Chondrocyte (in vitro differentiated cells): Measurements from ENCODE around the gene ADSL. TPM values are rescaled to one million over a fixed set of nuclear protein-coding genes. Genes with fewer than 3 reads are reported as not detected.
A peak's percentile ranks its signal among the peaks of the same experiment; 100 is the strongest.

Experiments used
- DNase-seq: peaks from one replicate; pipeline ENCODE4 v3.0.0; 2021; ENCODE audit warnings: mixed read lengths, low spot score
- H3K27ac Mint-ChIP-seq: one replicate; pipeline ENCODE4 v1.8.0; 2021; ENCODE audit warnings: mild to moderate bottlenecking, moderate library complexity, mixed read lengths; ENCODE audit not compliant: unreplicated experiment
- H3K27me3 Mint-ChIP-seq: 2 replicates; pipeline ENCODE4 v1.8.0; 2021; ENCODE audit warnings: low read depth, mixed read lengths
- H3K36me3 Mint-ChIP-seq: 2 replicates; pipeline ENCODE4 v1.8.0; 2021; ENCODE audit warnings: low read depth, mixed read lengths
- H3K4me1 Mint-ChIP-seq: 2 replicates; pipeline ENCODE4 v1.8.0; 2021; ENCODE audit warnings: low read depth, mild to moderate bottlenecking, mixed read lengths
- H3K4me3 Mint-ChIP-seq: one replicate; pipeline ENCODE4 v1.8.0; 2021; ENCODE audit warnings: mild to moderate bottlenecking, moderate library complexity, mixed read lengths; ENCODE audit not compliant: unreplicated experiment
- H3K9me3 Mint-ChIP-seq: 2 replicates; pipeline ENCODE4 v1.8.0; 2021; ENCODE audit warnings: low read depth, mixed read lengths
- total RNA-seq: library from RNA; stranded (reverse); gene quantifications from 3 replicates; pipeline ENCODE4 v1.2.1, GENCODE V29; 2021
- TF ChIP-seq, protein P1 (sequence below): fragments of 200-600 bp; sonication (generic); IDR thresholded peaks from 2 replicates; pipeline ENCODE4 v1.5.0; 2021; ENCODE audit warnings: antibody characterized with exemption, mild to moderate bottlenecking, moderate library complexity

ADSL gene
- total RNA-seq, 1 donor from 2014 or later = 62.2 TPM

DNA sequence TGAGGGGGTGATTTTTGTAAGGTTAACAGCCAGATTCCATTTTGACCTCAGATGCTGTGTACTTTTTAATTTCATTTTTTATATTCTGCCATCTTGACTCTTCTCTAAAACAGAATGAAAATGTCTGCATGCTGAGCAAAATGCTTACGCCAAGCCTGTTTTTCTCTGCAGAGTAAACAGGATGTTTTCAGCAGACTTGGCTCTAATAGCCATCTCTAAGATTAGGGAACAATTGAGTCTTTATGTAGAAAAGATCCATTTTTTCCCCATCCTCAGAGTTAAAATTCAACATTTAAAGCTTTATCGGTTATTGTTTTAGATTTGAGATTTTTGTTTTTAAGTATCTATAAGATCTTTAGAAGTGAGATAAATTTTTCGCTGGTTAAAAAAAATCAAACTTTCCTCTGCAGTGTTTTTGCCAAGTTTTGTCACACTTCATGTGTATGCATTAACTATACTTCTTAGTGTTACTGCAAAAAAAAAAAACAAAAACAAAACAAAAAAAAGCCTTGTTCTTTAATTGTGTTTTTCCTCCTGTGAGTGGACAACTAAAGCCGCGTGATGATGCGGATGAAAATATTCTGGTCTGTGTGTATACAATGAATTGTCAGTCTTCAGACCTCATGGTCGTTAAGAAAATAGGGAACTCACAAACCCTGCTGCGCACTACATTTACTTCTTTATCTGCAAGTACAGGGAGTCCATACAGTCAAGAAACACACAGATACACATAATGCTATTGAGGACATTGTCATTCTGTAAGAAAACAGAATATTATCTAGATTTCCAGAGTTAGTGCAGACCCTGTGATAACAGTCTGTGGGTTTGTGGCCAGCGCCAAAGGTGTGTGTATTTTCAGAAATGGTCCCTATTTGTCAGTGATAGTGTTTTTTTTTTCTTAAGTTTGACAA lies 17.5 kb upstream of the ADSL start:
- Mint-ChIP-seq H3K27ac (no peak overlapping the region), H3K4me3 (no peak overlapping the region), H3K9me3 (no peaks in the 10 kb centered on the region), H3K27me3 (no peaks in the 10 kb centered on the region), H3K4me1 (peaks cover 2% of the 10 kb centered on the region), H3K36me3 (peaks cover 23% of the 10 kb centered on the region)
- TF ChIP-seq, protein P1, sequence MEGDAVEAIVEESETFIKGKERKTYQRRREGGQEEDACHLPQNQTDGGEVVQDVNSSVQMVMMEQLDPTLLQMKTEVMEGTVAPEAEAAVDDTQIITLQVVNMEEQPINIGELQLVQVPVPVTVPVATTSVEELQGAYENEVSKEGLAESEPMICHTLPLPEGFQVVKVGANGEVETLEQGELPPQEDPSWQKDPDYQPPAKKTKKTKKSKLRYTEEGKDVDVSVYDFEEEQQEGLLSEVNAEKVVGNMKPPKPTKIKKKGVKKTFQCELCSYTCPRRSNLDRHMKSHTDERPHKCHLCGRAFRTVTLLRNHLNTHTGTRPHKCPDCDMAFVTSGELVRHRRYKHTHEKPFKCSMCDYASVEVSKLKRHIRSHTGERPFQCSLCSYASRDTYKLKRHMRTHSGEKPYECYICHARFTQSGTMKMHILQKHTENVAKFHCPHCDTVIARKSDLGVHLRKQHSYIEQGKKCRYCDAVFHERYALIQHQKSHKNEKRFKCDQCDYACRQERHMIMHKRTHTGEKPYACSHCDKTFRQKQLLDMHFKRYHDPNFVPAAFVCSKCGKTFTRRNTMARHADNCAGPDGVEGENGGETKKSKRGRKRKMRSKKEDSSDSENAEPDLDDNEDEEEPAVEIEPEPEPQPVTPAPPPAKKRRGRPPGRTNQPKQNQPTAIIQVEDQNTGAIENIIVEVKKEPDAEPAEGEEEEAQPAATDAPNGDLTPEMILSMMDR = no peak
- no peak for DNase-seq

DNA sequence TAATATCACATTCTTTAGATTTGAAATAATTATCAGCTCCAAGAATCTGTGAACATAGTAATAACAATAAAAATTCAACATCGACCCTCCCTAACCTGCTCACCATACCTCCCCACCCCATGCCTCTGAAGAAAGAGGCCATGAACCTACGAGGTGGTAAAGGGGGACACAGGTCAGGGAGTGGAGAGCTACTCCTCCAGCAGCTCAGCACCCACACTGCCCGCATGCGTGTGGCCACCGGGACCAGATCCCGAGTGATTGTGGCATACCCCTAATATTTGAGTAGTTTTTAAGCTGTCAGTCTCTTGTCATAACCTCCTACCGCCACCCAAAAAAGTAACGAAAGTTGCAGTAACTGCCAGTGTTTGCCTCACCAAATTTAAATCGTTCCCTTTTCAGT lies 16.8 kb upstream of the ADSL start:
- Mint-ChIP-seq H3K36me3 (peaks cover 22% of the 10 kb centered on the region), H3K4me1 (peaks cover 2% of the 10 kb centered on the region), H3K27me3 (no peaks in the 10 kb centered on the region), H3K9me3 (no peaks in the 10 kb centered on the region), H3K4me3 (no peak overlapping the region), H3K27ac (no peak overlapping the region)
- DNase-seq = no peak
- TF ChIP-seq, protein P1 = no peak

DNA sequence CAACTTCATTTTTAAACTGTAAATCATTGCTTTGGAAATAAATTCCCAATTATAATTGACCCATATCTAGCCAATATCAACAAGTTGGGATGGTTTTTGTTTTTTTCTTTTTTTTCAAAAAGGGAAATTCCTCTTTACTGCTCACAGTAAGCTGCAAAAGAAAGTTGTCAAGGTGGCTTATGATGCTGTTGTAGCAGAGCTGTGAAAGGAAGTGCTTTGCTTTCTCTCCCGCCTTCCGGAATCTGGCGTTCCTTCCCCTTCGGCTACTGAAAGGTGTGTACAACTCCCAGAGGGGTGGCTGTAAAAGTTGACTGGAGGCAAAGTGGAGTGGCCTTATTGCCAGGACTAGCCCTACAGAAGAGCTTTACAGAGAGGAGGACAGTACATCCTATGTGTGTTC lies 16.2 kb upstream of the ADSL start:
- Mint-ChIP-seq H3K27ac (peak overlapping the region; percentile 36), H3K4me1 (peaks cover 2% of the 10 kb centered on the region), H3K9me3 (no peaks in the 10 kb centered on the region), H3K4me3 (no peak overlapping the region), H3K27me3 (no peaks in the 10 kb centered on the region), H3K36me3 (peaks cover 21% of the 10 kb centered on the region)
- DNase-seq = no peak
- TF ChIP-seq, protein P1 = no peak

DNA sequence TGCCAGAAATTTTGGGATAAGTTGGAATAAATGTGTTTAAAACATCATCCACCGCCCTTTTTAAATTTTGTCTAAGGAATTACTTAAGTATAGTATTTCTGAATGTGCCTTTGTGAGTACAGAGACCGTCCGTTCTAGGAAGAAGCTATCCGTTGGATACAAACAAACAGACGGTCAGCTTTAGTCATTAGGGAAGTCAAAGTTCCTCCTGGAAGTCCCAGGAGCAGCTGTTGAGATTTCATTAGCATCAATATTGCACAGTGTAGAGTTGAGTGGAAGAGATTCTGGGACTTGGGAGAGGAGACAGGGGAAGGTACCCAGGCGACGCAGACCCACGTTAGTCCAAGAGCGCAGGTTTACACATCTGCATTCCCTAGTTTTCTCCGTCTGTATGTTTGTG lies 15.7 kb upstream of the ADSL start:
- no peak for DNase-seq
- no peaks in the 10 kb centered on the region for H3K27me3 Mint-ChIP-seq
- H3K36me3 Mint-ChIP-seq = peaks cover 17% of the 10 kb centered on the region
- no peak overlapping the region for H3K4me3 Mint-ChIP-seq
- H3K9me3 Mint-ChIP-seq = no peaks in the 10 kb centered on the region
- TF ChIP-seq, protein P1 = no peak
- H3K4me1 Mint-ChIP-seq = peaks cover 2% of the 10 kb centered on the region
- no peak overlapping the region for H3K27ac Mint-ChIP-seq

DNA sequence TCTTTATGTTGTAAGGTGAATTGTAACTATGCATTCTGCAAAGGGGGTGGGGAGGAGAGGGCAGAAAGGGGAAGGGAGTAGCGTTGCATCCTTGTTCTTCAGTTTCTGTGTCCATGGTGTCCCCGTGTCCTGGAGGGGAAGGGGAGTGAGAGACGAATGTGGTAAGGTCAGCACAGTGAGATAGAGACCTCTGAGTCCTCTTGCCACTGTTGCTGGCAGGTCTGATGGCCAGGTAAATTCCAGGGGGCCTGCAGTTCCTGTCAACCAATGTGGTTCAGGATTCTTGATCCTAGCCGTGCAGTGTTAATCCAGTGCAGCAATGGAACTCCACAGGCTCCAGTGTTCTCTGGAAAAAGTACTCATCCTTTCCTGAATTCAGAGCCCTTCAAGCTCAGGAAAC lies 14.6 kb upstream of the ADSL start:
- Mint-ChIP-seq H3K27me3 (no peaks in the 10 kb centered on the region), H3K9me3 (no peaks in the 10 kb centered on the region), H3K4me3 (no peak overlapping the region), H3K27ac (no peak overlapping the region), H3K36me3 (peaks cover 20% of the 10 kb centered on the region), H3K4me1 (peaks cover 2% of the 10 kb centered on the region)
- DNase-seq = no peak
- TF ChIP-seq, protein P1 = no peak
